Loucy (cell line): ENCODE data around the gene DPYSL4.

Source experiments
- H2AFZ ChIP-seq: fragments of 200-600 bp; sonication (generic); 2 replicates; pipeline ENCODE4 v1.6.0; 2016; ENCODE audit warnings: antibody characterized with exemption, mild to moderate bottlenecking, low read length, moderate library complexity
- H3F3A ChIP-seq: fragments of 200-600 bp; 2 replicates; pipeline ENCODE4 v1.6.0; 2016; ENCODE audit warnings: antibody characterized with exemption, low read depth, mild to moderate bottlenecking
- H3K27me3 ChIP-seq: fragments of 200-600 bp; sonication (generic); 2 replicates; pipeline ENCODE4 v1.6.1; 2014; ENCODE audit warnings: low read length, mild to moderate bottlenecking; ENCODE audit not compliant: insufficient read depth, poor library complexity, severe bottlenecking
- H3K36me3 ChIP-seq: fragments of 200-600 bp; sonication (generic); 2 replicates; pipeline ENCODE4 v1.6.1; 2016; ENCODE audit warnings: low read length; ENCODE audit not compliant: insufficient read depth
- H3K4me1 ChIP-seq: fragments of 200-600 bp; sonication (generic); 2 replicates; pipeline ENCODE4 v1.5.1; 2014; ENCODE audit warnings: low read length, mild to moderate bottlenecking; ENCODE audit not compliant: insufficient read depth, poor library complexity, severe bottlenecking
- H3K4me2 ChIP-seq: fragments of 200-600 bp; sonication (generic); 2 replicates; pipeline ENCODE4 v1.6.0; 2014; ENCODE audit warnings: antibody characterized with exemption, low read length, low read depth, mild to moderate bottlenecking; ENCODE audit not compliant: poor library complexity, severe bottlenecking
- H3K4me3 ChIP-seq: fragments of 200-600 bp; sonication (generic); 2 replicates; pipeline ENCODE4 v1.5.1; 2014; ENCODE audit warnings: low read length, mild to moderate bottlenecking, mixed read lengths; ENCODE audit not compliant: poor library complexity, severe bottlenecking
- H3K79me2 ChIP-seq: fragments of 200-600 bp; sonication (generic); 2 replicates; pipeline ENCODE4 v1.6.1; 2014; ENCODE audit warnings: low read length; ENCODE audit not compliant: insufficient read depth
- H3K9ac ChIP-seq: fragments of 200-600 bp; sonication (generic); 2 replicates; pipeline ENCODE4 v1.6.0; 2014; ENCODE audit warnings: mild to moderate bottlenecking, low read depth, low read length, moderate library complexity; ENCODE audit not compliant: poor library complexity, severe bottlenecking
- H3K9me2 ChIP-seq: fragments of 200-600 bp; sonication (generic); replicated peaks from 2 replicates; pipeline ENCODE4 v1.6.1; 2016; ENCODE audit warnings: low read depth, low read length, mixed read lengths
- H3K9me3 ChIP-seq: fragments of 200-600 bp; sonication (generic); 2 replicates; pipeline ENCODE4 v1.6.1; 2014; ENCODE audit warnings: mild to moderate bottlenecking, antibody characterized with exemption, low read length, low read depth; ENCODE audit not compliant: insufficient read depth
- H4K20me1 ChIP-seq: fragments of 200-600 bp; sonication (generic); 2 replicates; pipeline ENCODE4 v1.6.0; 2014; ENCODE audit warnings: antibody characterized with exemption, low read length, mild to moderate bottlenecking; ENCODE audit not compliant: insufficient read depth, poor library complexity, severe bottlenecking
- EZH2phosphoT487 ChIP-seq: fragments of 200-600 bp; IDR thresholded peaks from 2 replicates; pipeline ENCODE4 v1.6.1; 2018; ENCODE audit warnings: antibody characterized with exemption, mild to moderate bottlenecking, moderate library complexity, borderline replicate concordance
- TF ChIP-seq, protein P1 (sequence below): fragments of 200-600 bp; sonication (generic); conservative IDR thresholded peaks from 2 replicates; pipeline ENCODE4 v1.5.1; 2014; ENCODE audit warnings: mild to moderate bottlenecking, antibody characterized with exemption, low read length

Gene DPYSL4

DNA sequence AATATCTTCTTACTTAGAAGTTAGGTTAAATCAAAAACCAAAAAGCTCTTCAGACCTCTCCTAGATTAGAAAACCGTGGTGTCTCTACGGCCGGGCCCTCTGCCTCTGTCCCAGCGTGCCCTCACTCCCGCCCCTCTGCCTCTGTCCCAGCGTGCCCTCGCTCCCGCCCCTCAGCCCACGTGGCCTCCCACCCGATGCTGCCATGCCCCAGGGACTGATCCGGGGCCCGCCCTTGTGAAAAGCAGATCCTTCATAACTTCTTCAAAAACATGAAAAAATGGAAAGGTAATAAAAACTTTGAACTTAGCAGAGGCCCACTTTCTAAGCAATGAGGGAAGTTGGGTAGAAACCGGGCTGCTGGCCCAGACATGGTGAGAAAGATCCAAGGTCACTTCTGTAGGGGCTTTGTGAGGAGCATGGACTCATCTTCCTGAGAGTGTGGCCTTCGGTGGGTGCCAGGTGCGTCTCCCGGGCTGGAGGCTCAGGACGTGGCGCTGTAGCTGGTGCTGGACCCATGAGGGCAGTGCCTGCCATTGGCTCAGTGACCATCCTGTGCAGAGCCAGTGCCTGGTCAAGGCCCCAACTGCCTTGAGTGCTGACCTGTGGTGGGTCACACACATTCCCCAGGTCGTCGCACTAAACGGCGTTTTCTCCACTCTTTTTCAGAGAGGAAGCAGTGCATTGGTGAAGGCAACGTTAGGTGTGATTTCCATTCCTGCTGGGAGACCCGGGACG, 4.9 kb upstream of the DPYSL4 start:
- Histone ChIP-seq H4K20me1 (no peaks in the 10 kb centered on the region), H3K4me3 (no peak overlapping the region), H3K9me2 (no peaks in the 10 kb centered on the region), H3K27me3 (no peaks in the 10 kb centered on the region), H3K79me2 (no peaks in the 10 kb centered on the region), H3K4me1 (no peaks in the 10 kb centered on the region), H3K9ac (no peak overlapping the region), H3F3A (no peaks in the 10 kb centered on the region), H3K36me3 (no peaks in the 10 kb centered on the region), H3K4me2 (no peak overlapping the region), H2AFZ (no peak overlapping the region), H3K9me3 (peaks cover 2% of the 10 kb centered on the region; the same call in 1 of the 2 replicates)
- TF ChIP-seq EZH2phosphoT487, result no peak
- TF ChIP-seq, protein P1, sequence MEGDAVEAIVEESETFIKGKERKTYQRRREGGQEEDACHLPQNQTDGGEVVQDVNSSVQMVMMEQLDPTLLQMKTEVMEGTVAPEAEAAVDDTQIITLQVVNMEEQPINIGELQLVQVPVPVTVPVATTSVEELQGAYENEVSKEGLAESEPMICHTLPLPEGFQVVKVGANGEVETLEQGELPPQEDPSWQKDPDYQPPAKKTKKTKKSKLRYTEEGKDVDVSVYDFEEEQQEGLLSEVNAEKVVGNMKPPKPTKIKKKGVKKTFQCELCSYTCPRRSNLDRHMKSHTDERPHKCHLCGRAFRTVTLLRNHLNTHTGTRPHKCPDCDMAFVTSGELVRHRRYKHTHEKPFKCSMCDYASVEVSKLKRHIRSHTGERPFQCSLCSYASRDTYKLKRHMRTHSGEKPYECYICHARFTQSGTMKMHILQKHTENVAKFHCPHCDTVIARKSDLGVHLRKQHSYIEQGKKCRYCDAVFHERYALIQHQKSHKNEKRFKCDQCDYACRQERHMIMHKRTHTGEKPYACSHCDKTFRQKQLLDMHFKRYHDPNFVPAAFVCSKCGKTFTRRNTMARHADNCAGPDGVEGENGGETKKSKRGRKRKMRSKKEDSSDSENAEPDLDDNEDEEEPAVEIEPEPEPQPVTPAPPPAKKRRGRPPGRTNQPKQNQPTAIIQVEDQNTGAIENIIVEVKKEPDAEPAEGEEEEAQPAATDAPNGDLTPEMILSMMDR, result no peak

- H3K4me2 ChIP-seq, result no peak overlapping the region
- no peak overlapping the region for H3K9ac ChIP-seq
- H3K4me3 ChIP-seq, result no peak overlapping the region
- H3K9me2 ChIP-seq, result no peaks in the 10 kb centered on the region
- no peaks in the 10 kb centered on the region for H3K27me3 ChIP-seq
- H3K4me1 ChIP-seq, result no peaks in the 10 kb centered on the region
- H2AFZ ChIP-seq, result no peak overlapping the region
- TF ChIP-seq EZH2phosphoT487, result no peak
- TF ChIP-seq, protein P1, result no peak
- H3F3A ChIP-seq, result no peaks in the 10 kb centered on the region
- no peaks in the 10 kb centered on the region for H3K79me2 ChIP-seq
- H4K20me1 ChIP-seq, result no peaks in the 10 kb centered on the region
- H3K9me3 ChIP-seq, result peaks cover 2% of the 10 kb centered on the region; the same call in 1 of the 2 replicates
- H3K36me3 ChIP-seq, result no peaks in the 10 kb centered on the region
These were observed 4.2 kb upstream of the DPYSL4 start for GRCh38 chr10:132182591-132182990.

GRCh38 chr10:132183046-132183445, 3.7 kb upstream of the DPYSL4 start:
- no peak overlapping the region for H3K9ac ChIP-seq
- no peaks in the 10 kb centered on the region for H3K36me3 ChIP-seq
- H3K9me2 ChIP-seq, result no peaks in the 10 kb centered on the region
- H2AFZ ChIP-seq, result no peak overlapping the region
- H3K4me2 ChIP-seq, result no peak overlapping the region
- no peaks in the 10 kb centered on the region for H3K79me2 ChIP-seq
- H3K4me3 ChIP-seq, result no peak overlapping the region
- no peaks in the 10 kb centered on the region for H3K4me1 ChIP-seq
- H4K20me1 ChIP-seq, result no peaks in the 10 kb centered on the region
- H3F3A ChIP-seq, result no peaks in the 10 kb centered on the region
- no peaks in the 10 kb centered on the region for H3K27me3 ChIP-seq
- peaks cover 2% of the 10 kb centered on the region; the same call in 1 of the 2 replicates for H3K9me3 ChIP-seq
- TF ChIP-seq EZH2phosphoT487, result no peak
- TF ChIP-seq, protein P1, result no peak
